HepG2 (cell line): ENCODE measurements around the gene CHEK1.

Source experiments
- DNMT1 ChIP-seq: sonication (generic); formaldehyde crosslinking; IDR thresholded peaks from 2 replicates; pipeline ENCODE4 v1.5.1; 2020; ENCODE audit warnings: mild to moderate bottlenecking, missing genetic modification reagents
- E2F5 ChIP-seq: sonication (generic); formaldehyde crosslinking; conservative IDR thresholded peaks from 2 replicates; pipeline ENCODE4 v1.4.0; 2020; ENCODE audit warnings: missing genetic modification reagents
- POLR2AphosphoS2 ChIP-seq: IDR thresholded peaks from 2 replicates; pipeline ENCODE4 v1.6.1; 2011; ENCODE audit warnings: low read depth, low read length, improper control_type of control experiment
- ZNF138 ChIP-seq: sonication (generic); formaldehyde crosslinking; IDR thresholded peaks from 2 replicates; pipeline ENCODE4 v1.5.0; 2020; ENCODE audit warnings: mild to moderate bottlenecking, low read depth, missing genetic modification reagents
- ZNF841 ChIP-seq: sonication (generic); formaldehyde crosslinking; IDR thresholded peaks from 2 replicates; pipeline ENCODE4 v1.8.1; 2023; ENCODE audit warnings: missing genetic modification reagents, borderline replicate concordance

- TF ChIP-seq ZNF841 (no peak), E2F5 (no peak), ZNF138 (CRISPR knock-in tag) (no peak), DNMT1 (CRISPR knock-in tag) (no peak), POLR2AphosphoS2 (no peak)
Measured at GRCh38 chr11:125649465-125650166, 24.7 kb downstream of the CHEK1 start.
